Heart right ventricle (tissue), 16 donors: Measurements from ENCODE around the gene PMEPA1. TPM values are rescaled to one million over a fixed set of nuclear protein-coding genes. Genes with fewer than 3 reads are reported as not detected.

Experiments used
- ATAC-seq, 8 donors: fragments of 200-7000 bp; cut with Tn5 transposase; one replicate each; pipeline ENCODE4 v1.9.1; 2020; ENCODE audit warnings: mild to moderate bottlenecking in 8 of 8, moderate library complexity in 8 of 8, moderate number of reproducible peaks in 1 of 8
- DNase-seq, 2 donors: peaks; one replicate each; pipeline ENCODE4 v3.0.0-alpha.2; 2020
- H3K27ac ChIP-seq, 10 donors: fragments of 200-600 bp; sonication (generic) in 2 of 10; one replicate each; pipeline versions ENCODE4 v1.5.0 to v1.8.0; 2020 to 2022; ENCODE audit warnings: mild to moderate bottlenecking in 3 of 10
- H3K27me3 ChIP-seq, 7 donors: fragments of 200-600 bp; one replicate each; pipeline ENCODE4 v1.8.0; 2021 to 2022; ENCODE audit warnings: mild to moderate bottlenecking in 2 of 7
- H3K36me3 ChIP-seq, 9 donors: fragments of 200-600 bp; sonication (generic) in 1 of 9; one replicate each; pipeline versions ENCODE4 v1.5.0 to v1.8.0; 2020 to 2022; ENCODE audit warnings: mild to moderate bottlenecking in 2 of 9
- H3K4me1 ChIP-seq, 9 donors: fragments of 200-600 bp; sonication (generic) in 1 of 9; one replicate each; pipeline versions ENCODE4 v1.5.0 to v1.8.0; 2020 to 2022; ENCODE audit warnings: mild to moderate bottlenecking in 4 of 9
- H3K4me3 ChIP-seq, 10 donors: fragments of 200-600 bp; sonication (generic) in 2 of 10; one replicate each; pipeline versions ENCODE4 v1.5.0 to v1.8.0; 2020 to 2022; ENCODE audit warnings: mild to moderate bottlenecking in 7 of 10, moderate library complexity in 2 of 10
- H3K9me3 ChIP-seq, 11 donors: fragments of 200-600 bp in 10 of 11; sonication (generic) in 2 of 11; one replicate each; pipeline versions ENCODE4 v1.5.0 to v1.8.0; 2013 to 2022; ENCODE audit warnings: mild to moderate bottlenecking in 2 of 11, control low read depth in 1 of 11, moderate library complexity in 1 of 11
- WGBS, 2 donors: extraction: QIAGEN DNeasy Blood & Tissue Kit; methylation state at CpG; one replicate each; pipeline ENCODE4 v1.1.7; 2013; ENCODE audit warnings: inconsistent platforms in 1 of 2; 5-methylcytosine and 5-hydroxymethylcytosine counted together
- intact Hi-C, 10 donors: fragments of 100-400 bp; cut with DNase I; formaldehyde crosslinking; loops; one replicate each; pipeline versions ENCODE4 v1.11.1 to v1.14.2; 2022
- polyA plus RNA-seq, 2 donors: library from polyadenylated mRNA; stranded (reverse); fragments of 200-250 nt; gene quantifications; one replicate each; pipeline ENCODE4 v1.2.3, GENCODE V29; 2013
- total RNA-seq, 10 donors: library from RNA; stranded (reverse); fragmentation: NEBNext Ultra II Directional in 3 of 10; extraction: Animal tissue kit (Norgen Biotek cat#: 25700) in 3 of 10; gene quantifications; one replicate each; pipeline versions ENCODE4 v1.2.1 to v1.2.4, GENCODE V29; 2021 to 2023
- TF ChIP-seq, protein P1 (sequence below), 9 donors: fragments of 200-600 bp; sonication (generic) in 2 of 9; IDR thresholded peaks; one replicate each; pipeline versions ENCODE4 v1.5.0 to v1.8.0; 2021 to 2022; ENCODE audit warnings: antibody characterized with exemption in 9 of 9, mild to moderate bottlenecking in 5 of 9, moderate library complexity in 1 of 9
- donor health status: Arrhythmogenic right ventricular cardiomyopathy.
- donor health status: ischemic (EF 13 %, LVEDD 7.1; RV severe dilation, severe dysfunction).
- donor health status: healthy with polysubstance abuse.
- donor health status: DM: no; HTN: yes; CAD: no.
- donor health status: DM: no; HTN: no; CAD: no.
- donor health status: ischemic (EF 25% LVEDD 6.9; RV normal size, moderate dysfunction).
- donor health status: ischemic (EF 25% LVEDD 5.7; RV mildly dilated, moderate dysfunction).
- donor health status: healthy.
- donor health status: DM: yes; HTN: yes; CAD: no.
- donor health status: Ischemic cardiomyopathy.
- donor health status: ischemic (EF 35%, LVEDD 5.7; RV mildly dilated, moderate dysfunction).
- donor health status: nonischemic (EF 11% LVEDD 7.7; RV severe dilation, severe dysfunction).
- donor health status: DM: yes; HTN: yes; CAD: no.
- donor health status: PGD.
- donor health status: ischemic (EF 29% LVEDD 5.4; RV normal size, mild dysfunction).
- donor health status: nonischemic (EF 23%, LVEDD 6.1; RV moderate dilation, normal function).

Gene PMEPA1
- total and polyA plus RNA-seq, 12 donors: 10.5 to 81.8 (median 30.4) TPM

GRCh38 chr20:57698867-57699275 is 10.9 kb downstream of the PMEPA1 start:
- WGBS, 2 donors: 78 to 81% methylated on average over 7 of the region's 7 CpGs
- H3K9me3 ChIP-seq: no peaks in the 10 kb centered on the region
- no peak for ATAC-seq
- TF ChIP-seq, protein P1, sequence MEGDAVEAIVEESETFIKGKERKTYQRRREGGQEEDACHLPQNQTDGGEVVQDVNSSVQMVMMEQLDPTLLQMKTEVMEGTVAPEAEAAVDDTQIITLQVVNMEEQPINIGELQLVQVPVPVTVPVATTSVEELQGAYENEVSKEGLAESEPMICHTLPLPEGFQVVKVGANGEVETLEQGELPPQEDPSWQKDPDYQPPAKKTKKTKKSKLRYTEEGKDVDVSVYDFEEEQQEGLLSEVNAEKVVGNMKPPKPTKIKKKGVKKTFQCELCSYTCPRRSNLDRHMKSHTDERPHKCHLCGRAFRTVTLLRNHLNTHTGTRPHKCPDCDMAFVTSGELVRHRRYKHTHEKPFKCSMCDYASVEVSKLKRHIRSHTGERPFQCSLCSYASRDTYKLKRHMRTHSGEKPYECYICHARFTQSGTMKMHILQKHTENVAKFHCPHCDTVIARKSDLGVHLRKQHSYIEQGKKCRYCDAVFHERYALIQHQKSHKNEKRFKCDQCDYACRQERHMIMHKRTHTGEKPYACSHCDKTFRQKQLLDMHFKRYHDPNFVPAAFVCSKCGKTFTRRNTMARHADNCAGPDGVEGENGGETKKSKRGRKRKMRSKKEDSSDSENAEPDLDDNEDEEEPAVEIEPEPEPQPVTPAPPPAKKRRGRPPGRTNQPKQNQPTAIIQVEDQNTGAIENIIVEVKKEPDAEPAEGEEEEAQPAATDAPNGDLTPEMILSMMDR (IDR thresholded peaks at IDR 0.05): no peak
- H3K4me3 ChIP-seq: no peak overlapping the region
- H3K27ac ChIP-seq: peak overlapping the region in 1 of 10 donors; percentile 36
- no peak for DNase-seq
- peaks cover 0 to 24% (median 0%) of the 10 kb centered on the region in 9 donors for H3K36me3 ChIP-seq
- no peaks in the 10 kb centered on the region for H3K27me3 ChIP-seq
- H3K4me1 ChIP-seq: peaks cover 2 to 70% (median 28%) of the 10 kb centered on the region in 9 donors
- intact Hi-C loops: no loop called here

- ATAC-seq: no peak
Measured at GRCh38 chr20:57698116-57698866, 11.5 kb downstream of the PMEPA1 start.

DNA sequence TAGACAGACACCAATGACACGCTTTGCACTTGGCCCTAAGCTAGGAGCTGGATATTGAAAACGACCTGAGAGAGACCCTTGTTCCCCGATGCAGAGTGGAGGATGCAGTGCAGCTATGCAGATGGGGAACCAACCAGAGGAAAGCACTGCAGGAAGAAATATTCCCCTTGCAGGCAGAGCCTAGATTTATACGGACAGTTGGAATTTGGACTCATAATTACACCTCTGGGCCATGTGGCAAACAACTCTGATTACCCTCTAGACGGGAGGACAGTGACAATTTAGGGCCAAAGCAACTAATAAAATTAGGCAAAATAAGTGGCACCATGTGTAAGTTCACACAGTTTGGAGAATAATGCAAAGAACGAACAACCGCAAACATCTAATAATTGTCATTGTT is 12.3 kb downstream of the PMEPA1 start:
- intact Hi-C loops: no loop called here
- ATAC-seq (no peak), DNase-seq (no peak)
- H3K4me3 ChIP-seq: no peak overlapping the region
- H3K36me3 ChIP-seq: peaks cover 0 to 23% (median 0%) of the 10 kb centered on the region in 9 donors
- H3K27ac ChIP-seq: no peak overlapping the region
- WGBS, 2 donors: 73 to 76% methylated on average over 7 of the region's 7 CpGs
- peaks cover 0 to 78% (median 27%) of the 10 kb centered on the region in 9 donors for H3K4me1 ChIP-seq
- H3K27me3 ChIP-seq: no peaks in the 10 kb centered on the region
- TF ChIP-seq, protein P1 (IDR thresholded peaks at IDR 0.05): no peak
- H3K9me3 ChIP-seq: no peaks in the 10 kb centered on the region

More at GRCh38 chr20:57698116-57698866, 11.5 kb downstream of the PMEPA1 start:
- intact Hi-C loops: no loop called here
- WGBS, 2 donors: 89 to 91% methylated on average over 17 of the region's 17 CpGs
- Histone ChIP-seq H3K4me3 (no peak overlapping the region), H3K9me3 (no peaks in the 10 kb centered on the region), H3K27me3 (no peaks in the 10 kb centered on the region), H3K4me1 (peaks cover 1 to 76% (median 28%) of the 10 kb centered on the region in 9 donors), H3K27ac (peak overlapping the region in 1 of 10 donors; percentile 36), H3K36me3 (peaks cover 0 to 24% (median 0%) of the 10 kb centered on the region in 9 donors)
- no peak for DNase-seq
- TF ChIP-seq, protein P1 (IDR thresholded peaks at IDR 0.05): no peak

- ATAC-seq: no peak
- DNase-seq: no peak
- no peaks in the 10 kb centered on the region for H3K27me3 ChIP-seq
- TF ChIP-seq, protein P1 (IDR thresholded peaks at IDR 0.05): no peak
- no peak overlapping the region for H3K4me3 ChIP-seq
- intact Hi-C loops: no loop called here
- H3K27ac ChIP-seq: no peak overlapping the region
- H3K36me3 ChIP-seq: peaks cover 0 to 13% (median 0%) of the 10 kb centered on the region in 9 donors
- 90 to 91% methylated on average over 12 of the region's 12 CpGs for WGBS, 2 donors
- H3K9me3 ChIP-seq: no peaks in the 10 kb centered on the region
- peaks cover 4 to 80% (median 26%) of the 10 kb centered on the region in 9 donors for H3K4me1 ChIP-seq
Measured at GRCh38 chr20:57696401-57696961, 13.3 kb downstream of the PMEPA1 start.
